GM23338 (cell line): ENCODE data around the gene AFF3.

ENCODE experiments used
- CREB1 ChIP-seq: fragments of 250-450 bp; sonication (Bioruptor Pico); IDR thresholded peaks from 2 replicates; pipeline ENCODE4 v1.5.0; 2020; ENCODE audit warnings: low read depth, mild to moderate bottlenecking, moderate library complexity
- EZH2 ChIP-seq: fragments of 200-600 bp; sonication (generic); IDR thresholded peaks from one replicate; pipeline ENCODE4 v1.8.0; 2017; ENCODE audit warnings: antibody characterized with exemption, mild to moderate bottlenecking, low read depth; ENCODE audit not compliant: unreplicated experiment
- JUNB ChIP-seq: IDR thresholded peaks from one replicate; pipeline ENCODE4 v1.6.1; 2016; ENCODE audit warnings: antibody characterized with exemption; ENCODE audit not compliant: unreplicated experiment
- STAT1 ChIP-seq: IDR thresholded peaks from one replicate; pipeline ENCODE4 v1.6.1; 2016; ENCODE audit warnings: antibody characterized with exemption; ENCODE audit not compliant: unreplicated experiment
- TF ChIP-seq, protein P1 (sequence below), 2 experiments: fragments of 200-600 bp in 1 of 2; sonication (generic) in 1 of 2; conservative IDR thresholded peaks; 2 replicates each; pipeline versions ENCODE4 v1.5.1 to v1.6.1; 2016 to 2017; ENCODE audit warnings: antibody characterized with exemption in 2 of 2, low read depth in 2 of 2, mild to moderate bottlenecking in 2 of 2, moderate library complexity in 1 of 2
- TF ChIP-seq, protein P2 (sequence below): IDR thresholded peaks from one replicate; pipeline ENCODE4 v1.6.1; 2018; ENCODE audit warnings: antibody characterized with exemption; ENCODE audit not compliant: unreplicated experiment

DNA sequence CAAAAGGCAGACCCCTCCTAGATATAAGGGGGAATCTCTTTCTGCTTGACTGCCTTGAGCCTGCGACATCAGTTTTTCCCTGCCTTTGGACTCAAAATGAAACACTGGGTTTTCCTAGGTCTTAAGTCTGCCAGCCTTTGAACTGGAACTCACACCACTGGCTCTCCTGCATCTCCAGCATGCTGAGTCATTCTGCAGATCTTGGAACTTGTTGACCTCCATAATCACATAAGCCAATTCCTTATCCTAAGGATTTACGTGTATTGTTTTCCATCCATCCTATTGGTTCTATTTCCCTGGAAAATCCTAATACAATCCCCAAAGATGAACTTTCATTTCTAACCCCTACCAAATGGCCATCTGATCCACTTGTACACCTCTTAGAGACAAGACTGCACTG lies 88.0 kb downstream of the AFF3 start:
- TF ChIP-seq, protein P1, sequence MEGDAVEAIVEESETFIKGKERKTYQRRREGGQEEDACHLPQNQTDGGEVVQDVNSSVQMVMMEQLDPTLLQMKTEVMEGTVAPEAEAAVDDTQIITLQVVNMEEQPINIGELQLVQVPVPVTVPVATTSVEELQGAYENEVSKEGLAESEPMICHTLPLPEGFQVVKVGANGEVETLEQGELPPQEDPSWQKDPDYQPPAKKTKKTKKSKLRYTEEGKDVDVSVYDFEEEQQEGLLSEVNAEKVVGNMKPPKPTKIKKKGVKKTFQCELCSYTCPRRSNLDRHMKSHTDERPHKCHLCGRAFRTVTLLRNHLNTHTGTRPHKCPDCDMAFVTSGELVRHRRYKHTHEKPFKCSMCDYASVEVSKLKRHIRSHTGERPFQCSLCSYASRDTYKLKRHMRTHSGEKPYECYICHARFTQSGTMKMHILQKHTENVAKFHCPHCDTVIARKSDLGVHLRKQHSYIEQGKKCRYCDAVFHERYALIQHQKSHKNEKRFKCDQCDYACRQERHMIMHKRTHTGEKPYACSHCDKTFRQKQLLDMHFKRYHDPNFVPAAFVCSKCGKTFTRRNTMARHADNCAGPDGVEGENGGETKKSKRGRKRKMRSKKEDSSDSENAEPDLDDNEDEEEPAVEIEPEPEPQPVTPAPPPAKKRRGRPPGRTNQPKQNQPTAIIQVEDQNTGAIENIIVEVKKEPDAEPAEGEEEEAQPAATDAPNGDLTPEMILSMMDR (conservative IDR thresholded peaks at IDR 0.05; ENCODE audit: low read depth in 2 of 2) = no peak
- TF ChIP-seq EZH2 (no peak), STAT1 (no peak), JUNB (no peak), CREB1 (CRISPR knock-in tag) (no peak)
- TF ChIP-seq, protein P2, sequence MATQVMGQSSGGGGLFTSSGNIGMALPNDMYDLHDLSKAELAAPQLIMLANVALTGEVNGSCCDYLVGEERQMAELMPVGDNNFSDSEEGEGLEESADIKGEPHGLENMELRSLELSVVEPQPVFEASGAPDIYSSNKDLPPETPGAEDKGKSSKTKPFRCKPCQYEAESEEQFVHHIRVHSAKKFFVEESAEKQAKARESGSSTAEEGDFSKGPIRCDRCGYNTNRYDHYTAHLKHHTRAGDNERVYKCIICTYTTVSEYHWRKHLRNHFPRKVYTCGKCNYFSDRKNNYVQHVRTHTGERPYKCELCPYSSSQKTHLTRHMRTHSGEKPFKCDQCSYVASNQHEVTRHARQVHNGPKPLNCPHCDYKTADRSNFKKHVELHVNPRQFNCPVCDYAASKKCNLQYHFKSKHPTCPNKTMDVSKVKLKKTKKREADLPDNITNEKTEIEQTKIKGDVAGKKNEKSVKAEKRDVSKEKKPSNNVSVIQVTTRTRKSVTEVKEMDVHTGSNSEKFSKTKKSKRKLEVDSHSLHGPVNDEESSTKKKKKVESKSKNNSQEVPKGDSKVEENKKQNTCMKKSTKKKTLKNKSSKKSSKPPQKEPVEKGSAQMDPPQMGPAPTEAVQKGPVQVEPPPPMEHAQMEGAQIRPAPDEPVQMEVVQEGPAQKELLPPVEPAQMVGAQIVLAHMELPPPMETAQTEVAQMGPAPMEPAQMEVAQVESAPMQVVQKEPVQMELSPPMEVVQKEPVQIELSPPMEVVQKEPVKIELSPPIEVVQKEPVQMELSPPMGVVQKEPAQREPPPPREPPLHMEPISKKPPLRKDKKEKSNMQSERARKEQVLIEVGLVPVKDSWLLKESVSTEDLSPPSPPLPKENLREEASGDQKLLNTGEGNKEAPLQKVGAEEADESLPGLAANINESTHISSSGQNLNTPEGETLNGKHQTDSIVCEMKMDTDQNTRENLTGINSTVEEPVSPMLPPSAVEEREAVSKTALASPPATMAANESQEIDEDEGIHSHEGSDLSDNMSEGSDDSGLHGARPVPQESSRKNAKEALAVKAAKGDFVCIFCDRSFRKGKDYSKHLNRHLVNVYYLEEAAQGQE = no peak
